ENCODE results near the gene ARGFX. TPM values are rescaled to one million over a fixed set of nuclear protein-coding genes. Genes with fewer than 3 reads are reported as not detected.
A peak's percentile ranks its signal among the peaks of the same experiment; 100 is the strongest.
"Not testable (repeated sequence)": the region's sequence is repeated elsewhere in the genome, so short reads cannot be mapped to it uniquely, and the experiment has no call there.

The ARGFX gene
- total and polyA plus RNA-seq, 7 donors: not detected

DNA sequence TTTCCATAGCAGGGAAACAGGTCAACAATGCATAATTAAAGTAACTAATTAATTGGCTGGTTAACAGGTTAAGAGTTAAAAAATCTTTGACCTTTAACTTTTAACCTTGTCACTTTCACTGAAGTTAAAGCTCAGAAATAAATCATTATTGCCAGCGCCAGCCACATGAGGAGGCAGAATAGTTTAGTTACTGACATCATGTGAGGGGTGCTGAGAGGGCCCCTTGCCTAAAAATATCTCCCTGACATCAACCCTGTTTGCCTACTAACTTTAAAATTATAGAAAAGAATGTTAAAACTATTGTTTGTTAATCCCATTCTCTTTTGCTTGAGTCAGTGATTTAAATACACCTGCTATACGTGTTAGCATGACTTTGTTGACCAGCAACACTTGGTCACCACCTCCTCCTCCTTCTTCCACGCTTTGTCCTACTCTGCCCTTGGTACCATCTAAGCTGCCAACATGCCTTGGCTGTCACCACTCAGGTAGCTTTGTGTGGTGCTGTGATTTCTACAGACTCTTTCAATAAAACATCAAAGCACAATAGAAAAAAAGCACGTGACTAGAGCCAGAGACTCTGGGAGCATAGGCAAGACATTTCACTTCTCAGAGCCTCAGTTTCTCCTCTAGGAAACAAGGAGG, 28.1 kb downstream of the ARGFX start:
- intact Hi-C loops (cut with DNase I): loop anchor here in 1 of 2 donors (5.0 kb wide), 1 partner anchor 51 kb away; no protein-coding TSS in a partner anchor
- Histone ChIP-seq H3K27me3 (ENCODE audit: insufficient read depth in 3 of 3, low read length in 2 of 3) (no peaks in the 10 kb centered on the region), H3K4me1 (peaks cover 33% of the 10 kb centered on the region), H3K36me3 (ENCODE audit: insufficient read depth in 1 of 2, low read depth in 1 of 2) (no peaks in the 10 kb centered on the region), H3K9me3 (no peaks in the 10 kb centered on the region), H3K27ac (peak overlapping the region; percentile 94), H3K4me3 (peak overlapping the region; percentile 63)
- WGBS, 3 donors: 22 to 33% (median 27%) methylated on average over 4 of the region's 4 CpGs
- TF ChIP-seq, protein P1, sequence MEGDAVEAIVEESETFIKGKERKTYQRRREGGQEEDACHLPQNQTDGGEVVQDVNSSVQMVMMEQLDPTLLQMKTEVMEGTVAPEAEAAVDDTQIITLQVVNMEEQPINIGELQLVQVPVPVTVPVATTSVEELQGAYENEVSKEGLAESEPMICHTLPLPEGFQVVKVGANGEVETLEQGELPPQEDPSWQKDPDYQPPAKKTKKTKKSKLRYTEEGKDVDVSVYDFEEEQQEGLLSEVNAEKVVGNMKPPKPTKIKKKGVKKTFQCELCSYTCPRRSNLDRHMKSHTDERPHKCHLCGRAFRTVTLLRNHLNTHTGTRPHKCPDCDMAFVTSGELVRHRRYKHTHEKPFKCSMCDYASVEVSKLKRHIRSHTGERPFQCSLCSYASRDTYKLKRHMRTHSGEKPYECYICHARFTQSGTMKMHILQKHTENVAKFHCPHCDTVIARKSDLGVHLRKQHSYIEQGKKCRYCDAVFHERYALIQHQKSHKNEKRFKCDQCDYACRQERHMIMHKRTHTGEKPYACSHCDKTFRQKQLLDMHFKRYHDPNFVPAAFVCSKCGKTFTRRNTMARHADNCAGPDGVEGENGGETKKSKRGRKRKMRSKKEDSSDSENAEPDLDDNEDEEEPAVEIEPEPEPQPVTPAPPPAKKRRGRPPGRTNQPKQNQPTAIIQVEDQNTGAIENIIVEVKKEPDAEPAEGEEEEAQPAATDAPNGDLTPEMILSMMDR (IDR thresholded peaks at IDR 0.05): no peak
- ATAC-seq (peak; percentile 39 to 51 (median 46)), DNase-seq (no peak)

DNA sequence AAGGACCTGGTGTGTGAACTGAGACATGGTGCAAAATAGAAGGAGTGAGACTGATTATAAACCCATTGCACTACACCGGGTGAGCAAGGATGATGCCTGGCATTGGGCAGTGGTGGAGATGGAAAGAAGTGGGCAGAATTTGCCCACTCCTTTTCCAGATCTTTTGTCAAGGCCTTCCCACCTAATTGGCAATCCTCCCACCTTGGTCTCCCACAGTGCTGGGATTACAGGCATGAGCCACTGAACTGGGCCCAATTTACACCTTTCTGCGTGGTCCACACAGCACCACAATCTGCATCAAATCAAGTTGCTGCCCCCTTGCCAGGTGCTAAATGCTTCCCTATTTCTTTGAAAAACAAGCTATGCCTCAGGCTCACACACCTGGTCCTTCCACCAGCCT, 30.8 kb downstream of the ARGFX start:
- no peaks in the 10 kb centered on the region for H3K36me3 ChIP-seq (ENCODE audit: insufficient read depth in 1 of 2, low read depth in 1 of 2)
- ATAC-seq: no peak
- peaks cover 44% of the 10 kb centered on the region for H3K4me1 ChIP-seq
- WGBS, 3 donors: 70 to 87% (median 79%) methylated on average over 2 of the region's 2 CpGs
- no peak for DNase-seq
- TF ChIP-seq, protein P1 (IDR thresholded peaks at IDR 0.05): no peak
- no peak overlapping the region for H3K4me3 ChIP-seq
- no peaks in the 10 kb centered on the region for H3K9me3 ChIP-seq
- peak overlapping the region; percentile 94 for H3K27ac ChIP-seq
- no peaks in the 10 kb centered on the region for H3K27me3 ChIP-seq (ENCODE audit: insufficient read depth in 3 of 3, low read length in 2 of 3)
- intact Hi-C loops (cut with DNase I): loop anchor here in 1 of 2 donors (5.0 kb wide), 1 partner anchor 49 kb away; no protein-coding TSS in a partner anchor

DNA sequence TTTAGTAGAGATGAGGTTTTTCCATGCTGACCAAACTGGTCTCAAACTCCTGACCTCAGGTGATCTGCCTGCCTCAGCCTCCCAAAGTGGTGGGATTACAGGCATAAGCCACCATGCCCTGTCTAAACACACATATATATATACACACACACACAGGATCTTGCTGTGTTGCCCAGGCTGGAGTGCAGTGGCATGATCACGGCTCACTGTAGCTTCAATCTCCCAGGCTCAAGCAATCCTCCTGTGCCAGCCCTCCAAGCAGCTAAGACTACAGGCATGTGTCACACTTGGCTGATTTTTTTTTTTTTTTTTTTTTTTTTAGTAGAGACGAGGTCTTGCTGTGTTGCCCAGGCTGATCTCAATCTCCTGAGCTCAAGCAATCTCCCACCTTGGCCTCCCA, 32.2 kb downstream of the ARGFX start:
- peak overlapping the region; percentile 69 for H3K27ac ChIP-seq
- intact Hi-C loops (cut with DNase I): loop anchor here in 1 of 2 donors (5.0 kb wide), 1 partner anchor 47 kb away; no protein-coding TSS in a partner anchor

DNA sequence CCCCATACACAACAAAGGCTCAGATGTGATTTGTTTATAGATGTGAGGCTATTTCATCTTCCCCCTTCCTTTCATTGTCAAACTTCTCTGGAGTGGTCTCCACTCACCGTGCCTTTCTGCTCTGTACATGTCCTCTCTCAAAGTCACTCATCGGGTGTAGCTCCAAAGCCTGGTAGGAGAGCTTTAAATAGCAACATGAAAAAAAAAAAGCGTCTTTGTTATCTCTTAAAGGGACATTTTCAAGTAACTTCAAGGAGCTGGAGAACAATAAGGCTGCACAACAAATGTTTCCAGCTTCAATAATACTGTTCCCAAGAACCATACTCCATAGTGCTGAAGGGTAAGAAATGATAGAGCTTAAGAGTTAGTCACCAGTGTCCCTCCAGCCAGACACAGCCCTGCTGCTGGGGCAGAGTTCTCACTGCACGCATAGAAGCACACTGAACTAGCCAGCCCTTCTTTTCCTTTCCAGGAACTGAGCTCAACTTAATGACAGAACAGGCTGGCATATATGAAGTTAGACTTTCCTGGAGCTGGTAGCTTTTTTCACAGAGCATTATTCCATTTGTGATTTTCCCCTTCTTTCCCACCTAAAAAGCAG, 33.6 kb downstream of the ARGFX start:
- peak; percentile 51 to 80 (median 72) for ATAC-seq
- H3K9me3 ChIP-seq: no peaks in the 10 kb centered on the region
- H3K27ac ChIP-seq: peak overlapping the region; percentile 69
- no peaks in the 10 kb centered on the region for H3K27me3 ChIP-seq (ENCODE audit: insufficient read depth in 3 of 3, low read length in 2 of 3)
- DNase-seq: no peak
- peaks cover 34% of the 10 kb centered on the region for H3K4me1 ChIP-seq
- WGBS, 3 donors: 12 to 18% (median 14%) methylated on average over 4 of the region's 4 CpGs
- intact Hi-C loops (cut with DNase I): no loop called here
- H3K4me3 ChIP-seq: peak overlapping the region; percentile 5
- peaks cover 0 to 12% of the 10 kb centered on the region in 2 donors for H3K36me3 ChIP-seq (ENCODE audit: insufficient read depth in 1 of 2, low read depth in 1 of 2)
- TF ChIP-seq, protein P1 (IDR thresholded peaks at IDR 0.05): no peak

More for the DNA sequence above, 32.2 kb downstream of the ARGFX start:
- not testable (repeated sequence) for H3K27me3 ChIP-seq (ENCODE audit: insufficient read depth in 3 of 3, low read length in 2 of 3); H3K36me3 ChIP-seq (ENCODE audit: insufficient read depth in 1 of 2, low read depth in 1 of 2); H3K4me3 ChIP-seq; H3K9me3 ChIP-seq; ATAC-seq; DNase-seq
- WGBS, 3 donors: 36 to 58% (median 46%) methylated on average over 2 of the region's 2 CpGs
- H3K4me1 ChIP-seq: peaks cover 40% of the 10 kb centered on the region

DNA sequence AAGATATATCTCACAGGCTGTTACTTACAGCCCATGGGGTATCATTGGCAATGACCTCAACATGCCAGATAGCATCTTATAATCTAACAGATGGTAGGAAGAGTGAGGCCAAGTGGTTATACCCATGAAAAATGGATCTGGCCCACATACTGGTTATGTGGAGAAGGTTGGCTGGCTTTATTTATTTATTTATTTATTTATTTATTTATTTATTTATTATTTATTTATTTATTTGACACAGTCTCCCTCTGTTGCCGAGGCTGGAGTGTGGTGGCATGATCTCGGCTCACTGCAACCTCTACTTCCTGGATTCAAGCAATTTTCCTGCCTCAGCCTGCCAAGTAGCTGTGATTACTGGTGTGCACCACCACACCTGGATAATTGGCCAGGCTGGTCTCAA, 37.0 kb downstream of the ARGFX start:
- intact Hi-C loops (cut with DNase I): no loop called here
- H3K36me3 ChIP-seq (ENCODE audit: insufficient read depth in 1 of 2, low read depth in 1 of 2): peaks cover 3 to 12% of the 10 kb centered on the region in 2 donors
- no peaks in the 10 kb centered on the region for H3K9me3 ChIP-seq
- WGBS, 3 donors: 67 to 87% (median 76%) methylated on average over 2 of the region's 2 CpGs
- ATAC-seq (no peak), DNase-seq (no peak)
- no peak overlapping the region for H3K27ac ChIP-seq
- no peak overlapping the region for H3K4me3 ChIP-seq
- TF ChIP-seq, protein P1 (IDR thresholded peaks at IDR 0.05): no peak
- no peaks in the 10 kb centered on the region for H3K27me3 ChIP-seq (ENCODE audit: insufficient read depth in 3 of 3, low read length in 2 of 3)
- H3K4me1 ChIP-seq: peaks cover 34% of the 10 kb centered on the region

Data from psoas muscle (tissue), 8 donors.